GM18858 (cell line): ENCODE results near the gene PARK7.
"Not testable (repeated sequence)": the region's sequence is repeated elsewhere in the genome, so short reads cannot be mapped to it uniquely, and the experiment has no call there.

Experiments used
- ATAC-seq: cut with Tn5 transposase; IDR thresholded peaks from one replicate; pipeline ENCODE4 v1.9.1; 2021; ENCODE audit not compliant: unreplicated experiment

The PARK7 gene

GRCh38 chr1:7961216-7962013 lies at the start of gene PARK7:
Gene PARK7 (plus strand): TSS chr1:7961711. CDS start chr1:7962786, 1,075 bp downstream.
- ATAC-seq, result peak; percentile 83

GRCh38 chr1:7912145-7912544 lies 49.4 kb upstream of the PARK7 start:
- ATAC-seq, result no peak

GRCh38 chr1:7912743-7913557 lies 48.6 kb upstream of the PARK7 start:
- ATAC-seq, result no peak

GRCh38 chr1:7915826-7916500 lies 45.5 kb upstream of the PARK7 start:
- ATAC-seq, result no peak

- ATAC-seq, result no peak
Observed at GRCh38 chr1:7916501-7916830, 45.0 kb upstream of the PARK7 start.

GRCh38 chr1:7917971-7918370 lies 43.5 kb upstream of the PARK7 start:
- not testable (repeated sequence) for ATAC-seq

GRCh38 chr1:7919880-7920279 lies 41.6 kb upstream of the PARK7 start:
- ATAC-seq, result no peak

- ATAC-seq, result no peak
Observed at GRCh38 chr1:7921796-7922195, 39.7 kb upstream of the PARK7 start.

- ATAC-seq, result no peak
Observed at GRCh38 chr1:7922301-7922700, 39.2 kb upstream of the PARK7 start.

GRCh38 chr1:7927061-7927460 lies 34.5 kb upstream of the PARK7 start:
- ATAC-seq, result not testable (repeated sequence)

- no peak for ATAC-seq
Observed at GRCh38 chr1:7928247-7928646, 33.3 kb upstream of the PARK7 start.

- ATAC-seq, result no peak
Observed at GRCh38 chr1:7929637-7930036, 31.9 kb upstream of the PARK7 start.

GRCh38 chr1:7930645-7931445 lies 30.7 kb upstream of the PARK7 start:
- ATAC-seq, result no peak

GRCh38 chr1:7931446-7931812 lies 30.1 kb upstream of the PARK7 start:
- no peak for ATAC-seq

GRCh38 chr1:7932524-7933138 lies 28.9 kb upstream of the PARK7 start:
- no peak for ATAC-seq

- ATAC-seq, result no peak
Observed at GRCh38 chr1:7938070-7938469, 23.4 kb upstream of the PARK7 start.

GRCh38 chr1:7940034-7940433 lies 21.5 kb upstream of the PARK7 start:
- ATAC-seq, result no peak

GRCh38 chr1:7940745-7941436 lies 20.6 kb upstream of the PARK7 start, which contains the start of gene TNFRSF9:
Gene TNFRSF9 (minus strand): TSS chr1:7940839. CDS start chr1:7939994, 845 bp downstream.
- no peak for ATAC-seq

- no peak for ATAC-seq
Observed at GRCh38 chr1:7941437-7941793, 20.1 kb upstream of the PARK7 start.
